ENCODE results near the gene COA8.

COA8 gene

GRCh38 chr14:103531421-103532215 lies 31.1 kb upstream of the COA8 start:
- Histone ChIP-seq H3K36me3 (ENCODE audit: control insufficient read depth in 5 of 5, insufficient read depth in 5 of 5, low read length in 5 of 5) (peaks cover 0 to 42% (median 25%) of the 10 kb centered on the region in 5 donors), H3K4me1 (ENCODE audit: control insufficient read depth in 5 of 5, insufficient read depth in 5 of 5, low read length in 5 of 5) (peaks cover 8 to 54% (median 43%) of the 10 kb centered on the region in 5 donors), H3K27me3 (ENCODE audit: control insufficient read depth in 5 of 5, insufficient read depth in 4 of 5, low read length in 5 of 5) (no peaks in the 10 kb centered on the region), H3K27ac (ENCODE audit: low read depth, low read length) (no peak overlapping the region), H3K9me3 (ENCODE audit: control insufficient read depth in 5 of 5, low read length in 5 of 5) (no peaks in the 10 kb centered on the region), H3K9ac (ENCODE audit: low read length in 5 of 5) (no peak overlapping the region), H3K4me3 (ENCODE audit: low read depth in 1 of 5, low read length in 5 of 5) (no peak overlapping the region)

DNA sequence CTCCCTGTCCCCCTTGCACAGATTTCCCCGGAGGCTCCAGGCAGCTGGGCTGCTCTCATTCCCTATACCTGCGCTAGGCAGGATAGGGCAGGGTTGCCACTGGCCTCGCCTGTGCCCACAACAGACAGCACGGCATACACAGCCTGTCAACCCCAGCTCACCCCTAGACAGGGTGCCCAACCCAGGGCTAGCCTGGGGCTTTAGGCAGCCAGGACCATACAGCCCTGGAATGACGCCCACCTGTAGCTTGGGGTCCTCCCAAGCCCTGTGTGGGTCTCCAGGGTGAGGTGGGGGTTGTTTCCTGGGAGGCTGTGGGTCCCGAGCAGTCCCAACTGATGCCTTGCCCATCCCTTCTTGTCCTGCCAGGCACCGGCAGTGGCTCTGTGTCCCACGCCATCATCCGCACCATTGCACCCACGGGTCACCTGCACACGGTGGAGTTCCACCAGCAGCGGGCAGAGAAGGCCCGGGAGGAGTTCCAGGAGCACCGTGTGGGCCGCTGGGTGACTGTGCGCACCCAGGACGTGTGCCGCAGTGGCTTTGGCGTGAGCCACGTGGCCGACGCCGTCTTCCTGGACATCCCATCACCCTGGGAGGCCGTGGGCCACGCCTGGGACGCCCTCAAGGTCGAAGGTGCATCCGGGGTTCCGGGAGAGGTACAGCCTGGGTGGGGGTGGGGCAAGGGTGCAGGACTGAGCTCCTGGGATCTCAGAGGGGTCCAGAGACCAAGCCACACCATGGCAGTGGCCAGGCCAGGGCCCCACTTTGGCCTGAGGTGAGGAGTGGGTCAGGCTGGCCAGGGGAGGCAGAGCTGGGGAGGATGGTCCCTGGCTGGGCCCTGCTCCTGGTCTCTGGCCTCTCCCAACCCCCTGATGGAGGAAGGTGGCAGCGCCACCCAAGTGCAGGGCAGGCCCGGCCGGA lies 30.3 kb upstream of the COA8 start:
- no peaks in the 10 kb centered on the region for H3K9me3 ChIP-seq (ENCODE audit: control insufficient read depth in 5 of 5, low read length in 5 of 5)
- no peaks in the 10 kb centered on the region for H3K27me3 ChIP-seq (ENCODE audit: control insufficient read depth in 5 of 5, insufficient read depth in 4 of 5, low read length in 5 of 5)
- peaks cover 0 to 42% (median 25%) of the 10 kb centered on the region in 5 donors for H3K36me3 ChIP-seq (ENCODE audit: control insufficient read depth in 5 of 5, insufficient read depth in 5 of 5, low read length in 5 of 5)
- H3K4me3 ChIP-seq (ENCODE audit: low read depth in 1 of 5, low read length in 5 of 5) = no peak overlapping the region
- H3K27ac ChIP-seq (ENCODE audit: low read depth, low read length) = no peak overlapping the region
- H3K4me1 ChIP-seq (ENCODE audit: control insufficient read depth in 5 of 5, insufficient read depth in 5 of 5, low read length in 5 of 5) = peaks cover 8 to 47% (median 38%) of the 10 kb centered on the region in 5 donors
- H3K9ac ChIP-seq (ENCODE audit: low read length in 5 of 5) = no peak overlapping the region

DNA sequence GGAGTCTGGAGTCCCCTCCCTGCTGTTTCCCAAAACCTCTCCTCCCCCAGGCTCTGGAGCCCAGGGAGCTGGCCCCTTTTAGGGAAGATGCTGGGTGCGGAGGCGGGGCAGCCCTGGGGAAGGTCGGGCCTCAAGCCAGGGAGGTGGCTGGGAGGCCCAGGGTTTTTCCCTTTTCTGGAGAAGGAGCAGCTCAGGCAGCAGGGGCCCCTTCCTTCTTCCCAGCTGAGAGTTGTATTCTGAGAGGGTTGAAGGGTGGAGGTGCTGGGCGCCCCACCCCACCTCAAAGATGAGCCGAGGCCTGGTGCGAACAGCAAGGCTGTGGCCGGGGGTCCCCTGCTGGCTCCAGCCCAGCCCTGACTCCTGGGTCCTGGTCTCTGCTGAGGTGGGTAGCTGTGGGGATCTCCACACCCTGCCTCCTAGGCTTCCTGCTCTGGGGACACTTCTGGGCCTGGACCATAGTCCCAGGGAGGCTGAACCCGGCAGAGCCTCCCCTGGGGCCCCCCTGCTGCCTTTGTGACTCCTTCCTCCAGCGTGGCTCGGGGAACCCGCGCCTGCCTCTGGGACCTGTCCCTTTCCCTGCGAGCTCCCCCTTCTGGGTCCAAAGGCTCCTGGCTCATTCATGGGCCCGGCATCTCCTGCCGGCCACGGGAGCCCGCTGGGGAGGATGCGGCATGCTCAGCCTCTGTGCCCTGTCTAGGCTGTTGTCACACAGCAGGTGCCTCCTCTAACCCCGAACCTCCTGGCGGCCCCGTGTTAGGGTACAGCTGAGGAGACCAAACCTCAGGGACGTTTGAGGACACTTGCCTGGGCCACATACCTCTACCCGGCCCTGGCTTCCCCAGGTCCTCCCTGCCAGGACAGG lies 29.4 kb upstream of the COA8 start:
- no peak overlapping the region for H3K4me3 ChIP-seq (ENCODE audit: low read depth in 1 of 5, low read length in 5 of 5)
- no peak overlapping the region for H3K27ac ChIP-seq (ENCODE audit: low read depth, low read length)
- peaks cover 5 to 41% (median 32%) of the 10 kb centered on the region in 5 donors for H3K4me1 ChIP-seq (ENCODE audit: control insufficient read depth in 5 of 5, insufficient read depth in 5 of 5, low read length in 5 of 5)
- H3K9me3 ChIP-seq (ENCODE audit: control insufficient read depth in 5 of 5, low read length in 5 of 5) = no peaks in the 10 kb centered on the region
- peaks cover 0 to 42% (median 25%) of the 10 kb centered on the region in 5 donors for H3K36me3 ChIP-seq (ENCODE audit: control insufficient read depth in 5 of 5, insufficient read depth in 5 of 5, low read length in 5 of 5)
- no peaks in the 10 kb centered on the region for H3K27me3 ChIP-seq (ENCODE audit: control insufficient read depth in 5 of 5, insufficient read depth in 4 of 5, low read length in 5 of 5)
- no peak overlapping the region for H3K9ac ChIP-seq (ENCODE audit: low read length in 5 of 5)

GRCh38 chr14:103533999-103534575 lies 28.7 kb upstream of the COA8 start:
- H3K27ac ChIP-seq (ENCODE audit: low read depth, low read length) = no peak overlapping the region
- H3K36me3 ChIP-seq (ENCODE audit: control insufficient read depth in 5 of 5, insufficient read depth in 5 of 5, low read length in 5 of 5) = peaks cover 0 to 42% (median 25%) of the 10 kb centered on the region in 5 donors

GRCh38 chr14:103534576-103535061 lies 28.1 kb upstream of the COA8 start:
- Histone ChIP-seq H3K27ac (ENCODE audit: low read depth, low read length) (no peak overlapping the region), H3K27me3 (ENCODE audit: control insufficient read depth in 5 of 5, insufficient read depth in 4 of 5, low read length in 5 of 5) (peaks cover 0 to 4% (median 0%) of the 10 kb centered on the region in 5 donors), H3K9me3 (ENCODE audit: control insufficient read depth in 5 of 5, low read length in 5 of 5) (no peaks in the 10 kb centered on the region), H3K9ac (ENCODE audit: low read length in 5 of 5) (no peak overlapping the region), H3K4me3 (ENCODE audit: low read depth in 1 of 5, low read length in 5 of 5) (no peak overlapping the region), H3K4me1 (ENCODE audit: control insufficient read depth in 5 of 5, insufficient read depth in 5 of 5, low read length in 5 of 5) (peaks cover 2 to 44% (median 33%) of the 10 kb centered on the region in 5 donors), H3K36me3 (ENCODE audit: control insufficient read depth in 5 of 5, insufficient read depth in 5 of 5, low read length in 5 of 5) (peaks cover 0 to 42% (median 25%) of the 10 kb centered on the region in 5 donors)

More at GRCh38 chr14:103533999-103534575, 28.7 kb upstream of the COA8 start:
- Histone ChIP-seq H3K4me1 (ENCODE audit: control insufficient read depth in 5 of 5, insufficient read depth in 5 of 5, low read length in 5 of 5) (peaks cover 4 to 43% (median 34%) of the 10 kb centered on the region in 5 donors), H3K9me3 (ENCODE audit: control insufficient read depth in 5 of 5, low read length in 5 of 5) (no peaks in the 10 kb centered on the region), H3K27me3 (ENCODE audit: control insufficient read depth in 5 of 5, insufficient read depth in 4 of 5, low read length in 5 of 5) (peaks cover 0 to under 1% (median 0%) of the 10 kb centered on the region in 5 donors), H3K4me3 (ENCODE audit: low read depth in 1 of 5, low read length in 5 of 5) (no peak overlapping the region), H3K9ac (ENCODE audit: low read length in 5 of 5) (no peak overlapping the region)

DNA sequence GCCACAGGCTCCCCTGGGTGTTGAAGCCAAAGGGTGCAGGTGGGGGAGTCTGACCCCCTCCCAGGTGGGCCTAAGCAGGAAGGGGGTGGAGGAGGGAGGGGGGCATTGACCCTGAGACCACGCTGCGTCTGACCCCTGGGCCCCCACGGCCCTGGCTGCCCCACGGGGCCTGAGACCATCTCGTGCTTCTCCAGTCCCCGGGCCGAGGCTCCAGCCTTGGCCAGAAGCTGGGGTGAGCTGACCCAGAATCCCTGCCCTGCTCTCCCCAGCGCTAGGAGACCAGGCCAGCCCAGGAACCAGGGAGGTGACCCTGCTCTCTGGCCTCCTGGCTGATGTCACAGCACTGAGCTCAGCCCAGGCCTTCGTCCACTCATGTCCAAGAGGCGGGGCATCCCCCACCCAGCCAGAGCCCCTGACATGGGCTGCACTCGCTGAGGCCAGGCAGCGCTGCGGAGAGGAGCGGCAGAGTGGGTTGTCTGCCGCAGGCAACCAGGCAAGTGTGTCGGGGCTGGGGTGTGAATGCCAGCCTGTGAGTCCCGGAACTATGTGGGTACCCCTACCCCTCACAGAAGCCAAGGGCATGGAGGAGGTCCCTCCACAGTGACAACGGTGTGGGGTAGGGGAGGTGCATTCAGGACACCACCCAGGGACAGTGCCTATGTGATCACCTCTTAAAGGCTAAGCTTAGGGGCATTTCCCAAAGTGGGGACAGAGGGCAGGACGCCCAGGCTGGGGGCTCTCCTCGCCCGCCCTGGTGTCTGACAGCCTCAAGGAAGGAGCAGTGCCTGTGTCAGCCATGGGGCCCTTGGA lies 27.5 kb upstream of the COA8 start:
- no peak overlapping the region for H3K27ac ChIP-seq (ENCODE audit: low read depth, low read length)
- H3K9ac ChIP-seq (ENCODE audit: low read length in 5 of 5) = no peak overlapping the region
- H3K4me3 ChIP-seq (ENCODE audit: low read depth in 1 of 5, low read length in 5 of 5) = no peak overlapping the region
- H3K9me3 ChIP-seq (ENCODE audit: control insufficient read depth in 5 of 5, low read length in 5 of 5) = no peaks in the 10 kb centered on the region
- peaks cover 0 to 44% (median 32%) of the 10 kb centered on the region in 5 donors for H3K4me1 ChIP-seq (ENCODE audit: control insufficient read depth in 5 of 5, insufficient read depth in 5 of 5, low read length in 5 of 5)
- H3K36me3 ChIP-seq (ENCODE audit: control insufficient read depth in 5 of 5, insufficient read depth in 5 of 5, low read length in 5 of 5) = peaks cover 0 to 42% (median 25%) of the 10 kb centered on the region in 5 donors
- peaks cover 0 to 4% (median 0%) of the 10 kb centered on the region in 5 donors for H3K27me3 ChIP-seq (ENCODE audit: control insufficient read depth in 5 of 5, insufficient read depth in 4 of 5, low read length in 5 of 5)

DNA sequence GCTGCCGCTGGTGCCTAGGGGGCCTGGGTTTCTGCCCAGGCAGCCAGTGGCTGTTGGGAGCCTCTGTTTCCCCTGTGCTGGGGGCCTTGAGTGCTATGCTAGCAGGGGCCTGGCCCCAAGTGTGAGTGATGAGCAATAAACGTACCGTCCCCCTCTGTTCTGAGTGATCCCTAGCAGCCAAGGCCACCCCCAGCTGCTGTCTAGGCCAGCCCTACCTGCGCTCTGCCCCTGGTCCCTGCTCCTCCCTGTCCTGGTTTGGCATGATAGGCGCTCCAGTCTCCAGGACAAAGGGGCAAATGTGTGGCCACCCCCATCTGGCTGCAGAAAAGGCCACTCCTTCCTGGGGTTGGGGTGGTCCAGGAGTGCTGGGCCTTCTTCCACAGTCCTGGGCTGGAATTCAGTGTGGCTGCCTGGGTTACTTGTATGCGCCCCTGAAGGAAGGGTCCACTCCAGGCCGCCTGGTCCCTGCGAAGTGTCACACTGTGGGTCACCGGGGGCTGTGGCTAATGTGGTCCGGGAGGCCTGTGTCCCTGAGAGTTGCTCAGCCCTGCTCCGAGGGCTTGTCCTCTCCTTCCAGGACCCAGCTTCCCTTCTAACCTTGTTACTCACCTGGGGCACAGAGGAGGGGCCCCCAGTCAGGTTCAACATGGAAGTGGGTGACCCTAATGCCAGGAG lies 26.7 kb upstream of the COA8 start:
- Histone ChIP-seq H3K27ac (ENCODE audit: low read depth, low read length) (no peak overlapping the region), H3K27me3 (ENCODE audit: control insufficient read depth in 5 of 5, insufficient read depth in 4 of 5, low read length in 5 of 5) (peaks cover 0 to 4% (median 0%) of the 10 kb centered on the region in 5 donors), H3K9ac (ENCODE audit: low read length in 5 of 5) (no peak overlapping the region), H3K9me3 (ENCODE audit: control insufficient read depth in 5 of 5, low read length in 5 of 5) (no peaks in the 10 kb centered on the region), H3K4me1 (ENCODE audit: control insufficient read depth in 5 of 5, insufficient read depth in 5 of 5, low read length in 5 of 5) (peaks cover 0 to 45% (median 32%) of the 10 kb centered on the region in 5 donors), H3K36me3 (ENCODE audit: control insufficient read depth in 5 of 5, insufficient read depth in 5 of 5, low read length in 5 of 5) (peaks cover 0 to 42% (median 25%) of the 10 kb centered on the region in 5 donors), H3K4me3 (ENCODE audit: low read depth in 1 of 5, low read length in 5 of 5) (no peak overlapping the region)

- no peaks in the 10 kb centered on the region for H3K9me3 ChIP-seq (ENCODE audit: control insufficient read depth in 5 of 5, low read length in 5 of 5)
- H3K4me1 ChIP-seq (ENCODE audit: control insufficient read depth in 5 of 5, insufficient read depth in 5 of 5, low read length in 5 of 5) = peaks cover 0 to 45% (median 34%) of the 10 kb centered on the region in 5 donors
Observed at GRCh38 chr14:103536693-103537092, 26.1 kb upstream of the COA8 start.

More at GRCh38 chr14:103536693-103537092, 26.1 kb upstream of the COA8 start:
- Histone ChIP-seq H3K4me3 (ENCODE audit: low read depth in 1 of 5, low read length in 5 of 5) (no peak overlapping the region), H3K36me3 (ENCODE audit: control insufficient read depth in 5 of 5, insufficient read depth in 5 of 5, low read length in 5 of 5) (peaks cover 0 to 42% (median 25%) of the 10 kb centered on the region in 5 donors), H3K9ac (ENCODE audit: low read length in 5 of 5) (no peak overlapping the region), H3K27me3 (ENCODE audit: control insufficient read depth in 5 of 5, insufficient read depth in 4 of 5, low read length in 5 of 5) (peaks cover 0 to 4% (median 0%) of the 10 kb centered on the region in 5 donors), H3K27ac (ENCODE audit: low read depth, low read length) (no peak overlapping the region)

Data from subcutaneous abdominal adipose tissue (tissue), 5 donors.